ENCODE data around the gene ITPR3.
A peak's percentile ranks its signal among the peaks of the same experiment; 100 is the strongest.

The ITPR3 gene

GRCh38 chr6:33740204-33740608 lies 119.1 kb downstream of the ITPR3 start:
- no peak for DNase-seq

GRCh38 chr6:33740794-33741193 lies 119.7 kb downstream of the ITPR3 start:
- no peak for DNase-seq

GRCh38 chr6:33742092-33742491 lies 121.0 kb downstream of the ITPR3 start:
- no peak for DNase-seq

GRCh38 chr6:33742837-33743236 lies 121.7 kb downstream of the ITPR3 start:
- no peak for DNase-seq

- peak; percentile 40 to 70 (median 60) for DNase-seq
Observed at GRCh38 chr6:33744001-33744848, 123.1 kb downstream of the ITPR3 start.

- DNase-seq: no peak
Observed at GRCh38 chr6:33744895-33745546, 123.9 kb downstream of the ITPR3 start.

- DNase-seq: no peak
Observed at GRCh38 chr6:33745548-33745947, 124.4 kb downstream of the ITPR3 start.
